K562 (cell line): ENCODE data around the gene ST6GALNAC5. TPM values are rescaled to one million over a fixed set of nuclear protein-coding genes. Genes with fewer than 3 reads are reported as not detected.

Source experiments
- ATAC-seq: fragments of 200-7000 bp; cut with Tn5 transposase; 3 replicates; pipeline ENCODE4 v1.9.1; 2020; ENCODE audit warnings: moderate library complexity
- BruUV-seq: library from RNA; stranded (reverse); fragments of 400-500 nt; replicated peaks from 2 replicates; lab custom pipeline; 2021; lab: Mats Ljungman, UMichigan
- CTCF ChIA-PET: fragments of 300-600 bp; formaldehyde crosslinking; extraction: SDS; loops from one replicate; lab custom pipeline; 2021; ENCODE audit warnings: low intra/inter-chr PET ratio; lab: Yijun Ruan, JAX
- POLR2A ChIA-PET: fragments of 300-600, 350-650 bp; sonication (Branson Sonifier 250); formaldehyde crosslinking; extraction: SDS; loops from one replicate; lab custom pipeline; 2021; ENCODE audit warnings: antibody characterized with exemption, inconsistent platforms; lab: Yijun Ruan, JAX
- DNase-seq, 4 experiments: peaks; one replicate each; pipeline versions ENCODE4 v3.0.0 to v3.0.0-alpha.2; 2011 to 2018; ENCODE audit warnings: low spot score in 3 of 4, mixed read lengths in 3 of 4; ENCODE audit errors: extremely low read depth in 1 of 4
- FAIRE-seq: peaks from 2 replicates; lab custom pipeline; 2011; peaks lifted over from hg19 to GRCh38; lab: Jason Lieb, UNC
- H2AFZ ChIP-seq: 2 replicates; pipeline ENCODE4 v1.6.0; 2011; ENCODE audit warnings: low read depth, low read length, control low read depth, inconsistent platforms
- H3K27ac ChIP-seq: fragments of 200-600 bp; 3 replicates; pipeline ENCODE4 v1.8.0; 2011; ENCODE audit warnings: low read depth, mild to moderate bottlenecking, control low read depth, inconsistent platforms, low read length, moderate library complexity, mixed read lengths; ENCODE audit errors: extremely low read depth
- H3K27me3 ChIP-seq, 2 experiments: fragments of 300-600 bp in 1 of 2; 2 replicates in 1 of 2; 3 replicates in 1 of 2; pipeline versions ENCODE4 v1.6.0 to v1.8.0; 2011; ENCODE audit warnings: inconsistent platforms in 2 of 2, low read length in 2 of 2, mild to moderate bottlenecking in 1 of 2, mixed read lengths in 1 of 2, moderate library complexity in 1 of 2; ENCODE audit not compliant: control insufficient read depth in 2 of 2, insufficient read depth in 2 of 2
- H3K36me3 ChIP-seq: fragments of 300-600 bp; 3 replicates; pipeline ENCODE4 v1.8.0; 2011; ENCODE audit warnings: mild to moderate bottlenecking, low read length, inconsistent platforms; ENCODE audit not compliant: control insufficient read depth, insufficient read depth
- H3K4me1 ChIP-seq, 2 experiments: fragments of 200-600 bp in 1 of 2; replicated peaks in 1 of 2; 2 replicates in 1 of 2; 3 replicates in 1 of 2; pipeline versions ENCODE4 v1.5.1 to v1.8.0; 2011; ENCODE audit warnings: inconsistent platforms in 2 of 2, low read length in 2 of 2, mild to moderate bottlenecking in 1 of 2, mixed read lengths in 1 of 2, moderate library complexity in 1 of 2; ENCODE audit not compliant: control insufficient read depth in 2 of 2, insufficient read depth in 2 of 2
- H3K4me2 ChIP-seq: 2 replicates; pipeline ENCODE4 v1.6.1; 2011; ENCODE audit warnings: low read length, control low read depth, inconsistent platforms, mixed read lengths; ENCODE audit not compliant: insufficient read depth
- H3K4me3 ChIP-seq: fragments of 200-600 bp; sonication (generic), shearing (Covaris generic); 2 replicates; pipeline ENCODE4 v1.5.1; 2016; ENCODE audit warnings: control low read depth, inconsistent platforms
- H3K79me2 ChIP-seq: fragments of 200-600 bp; 3 replicates; pipeline ENCODE4 v1.8.0; 2011; ENCODE audit warnings: low read length, inconsistent platforms; ENCODE audit not compliant: control insufficient read depth, insufficient read depth
- H3K9ac ChIP-seq, 2 experiments: 2 replicates each; pipeline versions ENCODE4 v1.6.0 to v1.6.1; 2011; ENCODE audit warnings: low read depth in 2 of 2, low read length in 2 of 2, control low read depth in 1 of 2, inconsistent platforms in 1 of 2, mild to moderate bottlenecking in 1 of 2, mixed read lengths in 1 of 2; ENCODE audit not compliant: insufficient read depth in 1 of 2
- H3K9me1 ChIP-seq: one replicate; pipeline ENCODE4 v1.6.0; 2011; ENCODE audit warnings: inconsistent platforms, mild to moderate bottlenecking, low read length, moderate library complexity; ENCODE audit not compliant: control insufficient read depth, insufficient read depth
- H3K9me3 ChIP-seq: replicated peaks from 2 replicates; pipeline ENCODE4 v1.5.1; 2011; ENCODE audit warnings: low read depth, low read length, inconsistent platforms; ENCODE audit not compliant: control insufficient read depth, insufficient read depth
- H4K20me1 ChIP-seq: replicated peaks from 2 replicates; pipeline ENCODE4 v1.6.1; 2011; ENCODE audit warnings: low read length, inconsistent platforms, mixed read lengths; ENCODE audit not compliant: control insufficient read depth, insufficient read depth
- ZNF77 ChIP-seq: fragments of 250-450 bp; sonication (Bioruptor Pico); IDR thresholded peaks from 2 replicates; pipeline ENCODE4 v1.5.0; 2020
- WGBS: fragments of 100-300 bp; shearing (Covaris generic); methylation state at CpG from one replicate; pipeline ENCODE4 v1.1.6; 2016; ENCODE audit warnings: low coverage, mixed read lengths; ENCODE audit not compliant: insufficient coverage; ENCODE audit errors: missing lambda C conversion rate; 5-methylcytosine and 5-hydroxymethylcytosine counted together
- in situ Hi-C: fragments of 300-500 bp; cut with MboI; formaldehyde crosslinking; loops from 4 replicates; pipeline ENCODE4 v1.15.0; 2018; ENCODE audit warnings: inconsistent platforms, mixed read lengths
- intact Hi-C: fragments of 100-400 bp; cut with micrococcal nuclease; formaldehyde crosslinking; loops from 2 replicates; pipeline ENCODE4 v1.14.2; 2022
- polyA plus RNA-seq, 8 experiments: library from polyadenylated mRNA; depleted of rRNA in 4 of 8; stranded (reverse) in 5 of 8; unstranded in 3 of 8; fragments of >200 nt; fragmentation: Nextera tagmentation in 2 of 8; fragmentation: Illumina TruSeq in 1 of 8; extraction: Ambion mirVana in 2 of 8; extraction: Trizol in 1 of 8; gene quantifications; 2 replicates each; pipeline versions ENCODE4 v1.2.1 to v1.2.3, GENCODE V29; 2011 to 2014; ENCODE audit warnings: inconsistent platforms in 1 of 8, missing spikeins in 1 of 8
- total RNA-seq, 7 experiments: library from RNA; depleted of rRNA in 6 of 7; stranded (reverse); fragments of >200 nt in 6 of 7; fragmentation: Illumina TruSeq in 2 of 7; extraction: Trizol in 2 of 7; gene quantifications; 2 replicates each; pipeline versions ENCODE4 v1.2.1 to v1.2.3, GENCODE V29; 2011 to 2021; ENCODE audit warnings: low replicate concordance in 1 of 7
- TF ChIP-seq, protein P1 (sequence below): fragments of 450-650 bp; IDR thresholded peaks from 2 replicates; pipeline ENCODE4 v1.6.1; 2016; ENCODE audit warnings: mild to moderate bottlenecking, moderate library complexity
- TF ChIP-seq, protein P2 (sequence below): fragments of 450-650 bp; formaldehyde crosslinking; IDR thresholded peaks from 2 replicates; pipeline ENCODE4 v1.4.0; 2020; ENCODE audit warnings: mild to moderate bottlenecking, moderate library complexity

ST6GALNAC5 gene
- total and polyA plus RNA-seq, 9 of the 15 experiments (the other 6 are each of a cell fraction or from before 2014, with no cell fraction given) = 0.04 to 0.14 TPM; not detected in 7

DNA sequence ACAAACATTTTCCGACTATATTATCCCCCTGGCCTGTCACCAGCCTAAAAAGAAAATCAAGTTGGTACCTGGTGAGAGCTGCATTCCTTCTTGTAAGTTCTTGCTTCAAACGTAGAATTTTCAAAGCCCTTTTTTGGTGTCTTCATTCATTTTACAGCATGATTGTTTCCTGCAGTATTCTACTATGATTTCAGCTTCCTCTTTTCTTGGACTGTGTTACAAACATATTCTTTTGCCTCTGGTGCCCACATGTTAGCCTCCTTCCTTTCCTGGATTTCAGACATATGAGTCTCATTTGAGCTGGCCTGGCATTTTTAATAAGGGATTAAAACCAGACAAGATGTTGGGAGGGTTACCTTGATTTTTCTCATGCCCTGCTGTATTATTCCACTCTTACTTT is 209.5 kb downstream of the ST6GALNAC5 start:
- in situ Hi-C loops (no loop called here), intact Hi-C loops (no loop called here)
- H3K9me3 ChIP-seq = no peaks in the 10 kb centered on the region
- no peak overlapping the region for H2AFZ ChIP-seq
- no peak overlapping the region for H3K4me2 ChIP-seq
- H3K9ac ChIP-seq = no peak overlapping the region
- no peaks in the 10 kb centered on the region for H3K36me3 ChIP-seq
- BruUV-seq = no TSS peak
- H3K27ac ChIP-seq = no peak overlapping the region
- H3K79me2 ChIP-seq = no peaks in the 10 kb centered on the region
- DNase-seq (no peak), FAIRE-seq (no peak), ATAC-seq (no peak)
- no peaks in the 10 kb centered on the region for H3K9me1 ChIP-seq
- 0% methylated on average over 2 of the region's 2 CpGs for WGBS
- H3K4me1 ChIP-seq = no peaks in the 10 kb centered on the region
- H4K20me1 ChIP-seq = no peaks in the 10 kb centered on the region
- H3K27me3 ChIP-seq = no peaks in the 10 kb centered on the region
- ChIA-PET CTCF (no interaction called here), POLR2A (interaction anchor here (0.6 kb wide), 1 partner anchor 1000 kb away, joined by 3 read pairs; no protein-coding TSS in a partner anchor)
- no peak overlapping the region for H3K4me3 ChIP-seq
- TF ChIP-seq, protein P1, sequence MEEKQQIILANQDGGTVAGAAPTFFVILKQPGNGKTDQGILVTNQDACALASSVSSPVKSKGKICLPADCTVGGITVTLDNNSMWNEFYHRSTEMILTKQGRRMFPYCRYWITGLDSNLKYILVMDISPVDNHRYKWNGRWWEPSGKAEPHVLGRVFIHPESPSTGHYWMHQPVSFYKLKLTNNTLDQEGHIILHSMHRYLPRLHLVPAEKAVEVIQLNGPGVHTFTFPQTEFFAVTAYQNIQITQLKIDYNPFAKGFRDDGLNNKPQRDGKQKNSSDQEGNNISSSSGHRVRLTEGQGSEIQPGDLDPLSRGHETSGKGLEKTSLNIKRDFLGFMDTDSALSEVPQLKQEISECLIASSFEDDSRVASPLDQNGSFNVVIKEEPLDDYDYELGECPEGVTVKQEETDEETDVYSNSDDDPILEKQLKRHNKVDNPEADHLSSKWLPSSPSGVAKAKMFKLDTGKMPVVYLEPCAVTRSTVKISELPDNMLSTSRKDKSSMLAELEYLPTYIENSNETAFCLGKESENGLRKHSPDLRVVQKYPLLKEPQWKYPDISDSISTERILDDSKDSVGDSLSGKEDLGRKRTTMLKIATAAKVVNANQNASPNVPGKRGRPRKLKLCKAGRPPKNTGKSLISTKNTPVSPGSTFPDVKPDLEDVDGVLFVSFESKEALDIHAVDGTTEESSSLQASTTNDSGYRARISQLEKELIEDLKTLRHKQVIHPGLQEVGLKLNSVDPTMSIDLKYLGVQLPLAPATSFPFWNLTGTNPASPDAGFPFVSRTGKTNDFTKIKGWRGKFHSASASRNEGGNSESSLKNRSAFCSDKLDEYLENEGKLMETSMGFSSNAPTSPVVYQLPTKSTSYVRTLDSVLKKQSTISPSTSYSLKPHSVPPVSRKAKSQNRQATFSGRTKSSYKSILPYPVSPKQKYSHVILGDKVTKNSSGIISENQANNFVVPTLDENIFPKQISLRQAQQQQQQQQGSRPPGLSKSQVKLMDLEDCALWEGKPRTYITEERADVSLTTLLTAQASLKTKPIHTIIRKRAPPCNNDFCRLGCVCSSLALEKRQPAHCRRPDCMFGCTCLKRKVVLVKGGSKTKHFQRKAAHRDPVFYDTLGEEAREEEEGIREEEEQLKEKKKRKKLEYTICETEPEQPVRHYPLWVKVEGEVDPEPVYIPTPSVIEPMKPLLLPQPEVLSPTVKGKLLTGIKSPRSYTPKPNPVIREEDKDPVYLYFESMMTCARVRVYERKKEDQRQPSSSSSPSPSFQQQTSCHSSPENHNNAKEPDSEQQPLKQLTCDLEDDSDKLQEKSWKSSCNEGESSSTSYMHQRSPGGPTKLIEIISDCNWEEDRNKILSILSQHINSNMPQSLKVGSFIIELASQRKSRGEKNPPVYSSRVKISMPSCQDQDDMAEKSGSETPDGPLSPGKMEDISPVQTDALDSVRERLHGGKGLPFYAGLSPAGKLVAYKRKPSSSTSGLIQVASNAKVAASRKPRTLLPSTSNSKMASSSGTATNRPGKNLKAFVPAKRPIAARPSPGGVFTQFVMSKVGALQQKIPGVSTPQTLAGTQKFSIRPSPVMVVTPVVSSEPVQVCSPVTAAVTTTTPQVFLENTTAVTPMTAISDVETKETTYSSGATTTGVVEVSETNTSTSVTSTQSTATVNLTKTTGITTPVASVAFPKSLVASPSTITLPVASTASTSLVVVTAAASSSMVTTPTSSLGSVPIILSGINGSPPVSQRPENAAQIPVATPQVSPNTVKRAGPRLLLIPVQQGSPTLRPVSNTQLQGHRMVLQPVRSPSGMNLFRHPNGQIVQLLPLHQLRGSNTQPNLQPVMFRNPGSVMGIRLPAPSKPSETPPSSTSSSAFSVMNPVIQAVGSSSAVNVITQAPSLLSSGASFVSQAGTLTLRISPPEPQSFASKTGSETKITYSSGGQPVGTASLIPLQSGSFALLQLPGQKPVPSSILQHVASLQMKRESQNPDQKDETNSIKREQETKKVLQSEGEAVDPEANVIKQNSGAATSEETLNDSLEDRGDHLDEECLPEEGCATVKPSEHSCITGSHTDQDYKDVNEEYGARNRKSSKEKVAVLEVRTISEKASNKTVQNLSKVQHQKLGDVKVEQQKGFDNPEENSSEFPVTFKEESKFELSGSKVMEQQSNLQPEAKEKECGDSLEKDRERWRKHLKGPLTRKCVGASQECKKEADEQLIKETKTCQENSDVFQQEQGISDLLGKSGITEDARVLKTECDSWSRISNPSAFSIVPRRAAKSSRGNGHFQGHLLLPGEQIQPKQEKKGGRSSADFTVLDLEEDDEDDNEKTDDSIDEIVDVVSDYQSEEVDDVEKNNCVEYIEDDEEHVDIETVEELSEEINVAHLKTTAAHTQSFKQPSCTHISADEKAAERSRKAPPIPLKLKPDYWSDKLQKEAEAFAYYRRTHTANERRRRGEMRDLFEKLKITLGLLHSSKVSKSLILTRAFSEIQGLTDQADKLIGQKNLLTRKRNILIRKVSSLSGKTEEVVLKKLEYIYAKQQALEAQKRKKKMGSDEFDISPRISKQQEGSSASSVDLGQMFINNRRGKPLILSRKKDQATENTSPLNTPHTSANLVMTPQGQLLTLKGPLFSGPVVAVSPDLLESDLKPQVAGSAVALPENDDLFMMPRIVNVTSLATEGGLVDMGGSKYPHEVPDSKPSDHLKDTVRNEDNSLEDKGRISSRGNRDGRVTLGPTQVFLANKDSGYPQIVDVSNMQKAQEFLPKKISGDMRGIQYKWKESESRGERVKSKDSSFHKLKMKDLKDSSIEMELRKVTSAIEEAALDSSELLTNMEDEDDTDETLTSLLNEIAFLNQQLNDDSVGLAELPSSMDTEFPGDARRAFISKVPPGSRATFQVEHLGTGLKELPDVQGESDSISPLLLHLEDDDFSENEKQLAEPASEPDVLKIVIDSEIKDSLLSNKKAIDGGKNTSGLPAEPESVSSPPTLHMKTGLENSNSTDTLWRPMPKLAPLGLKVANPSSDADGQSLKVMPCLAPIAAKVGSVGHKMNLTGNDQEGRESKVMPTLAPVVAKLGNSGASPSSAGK = no peak
- TF ChIP-seq, protein P2, sequence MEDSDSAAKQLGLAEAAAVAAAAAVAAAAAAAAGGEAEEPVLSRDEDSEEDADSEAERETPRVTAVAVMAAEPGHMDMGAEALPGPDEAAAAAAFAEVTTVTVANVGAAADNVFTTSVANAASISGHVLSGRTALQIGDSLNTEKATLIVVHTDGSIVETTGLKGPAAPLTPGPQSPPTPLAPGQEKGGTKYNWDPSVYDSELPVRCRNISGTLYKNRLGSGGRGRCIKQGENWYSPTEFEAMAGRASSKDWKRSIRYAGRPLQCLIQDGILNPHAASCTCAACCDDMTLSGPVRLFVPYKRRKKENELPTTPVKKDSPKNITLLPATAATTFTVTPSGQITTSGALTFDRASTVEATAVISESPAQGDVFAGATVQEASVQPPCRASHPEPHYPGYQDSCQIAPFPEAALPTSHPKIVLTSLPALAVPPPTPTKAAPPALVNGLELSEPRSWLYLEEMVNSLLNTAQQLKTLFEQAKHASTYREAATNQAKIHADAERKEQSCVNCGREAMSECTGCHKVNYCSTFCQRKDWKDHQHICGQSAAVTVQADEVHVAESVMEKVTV (CRISPR knock-in tag) = no peak
- TF ChIP-seq ZNF77 (CRISPR knock-in tag) = no peak
